ENCODE data around the gene ELOB. TPM values are rescaled to one million over a fixed set of nuclear protein-coding genes. Genes with fewer than 3 reads are reported as not detected.

The ELOB gene
- total RNA-seq, 2 experiments from 2014 or later = 267 to 291 TPM

- Mint-ChIP-seq H3K36me3 (no peaks in the 10 kb centered on the region), H3K27ac (no peak overlapping the region), H3K4me3 (no peak overlapping the region), H3K9me3 (no peaks in the 10 kb centered on the region), H3K27me3 (peaks cover 25% of the 10 kb centered on the region), H3K4me1 (no peaks in the 10 kb centered on the region)
- DNase-seq = no peak
These were observed 18.5 kb upstream of the ELOB start for GRCh38 chr16:2795395-2796143.

DNA sequence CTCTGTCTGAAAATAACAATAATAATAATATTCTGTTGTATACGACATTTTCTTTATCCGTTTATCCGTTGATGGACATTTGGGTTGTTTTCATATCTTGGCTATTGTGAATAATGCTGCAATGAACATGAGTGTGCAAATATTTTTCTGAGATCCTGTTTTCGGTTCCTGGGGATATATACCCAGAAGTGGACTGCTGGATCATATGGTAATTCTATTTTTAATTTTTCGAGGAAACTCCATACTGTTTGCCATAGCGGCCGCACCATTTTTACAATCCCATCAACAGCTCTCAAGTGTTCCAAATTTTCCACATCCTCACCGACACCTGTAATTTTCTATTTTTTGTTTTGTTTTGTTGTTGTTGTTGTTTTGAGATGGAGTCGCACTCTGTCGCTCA, 15.9 kb upstream of the ELOB start:
- Mint-ChIP-seq H3K9me3 (no peaks in the 10 kb centered on the region), H3K27me3 (peaks cover 29% of the 10 kb centered on the region), H3K36me3 (no peaks in the 10 kb centered on the region)

DNA sequence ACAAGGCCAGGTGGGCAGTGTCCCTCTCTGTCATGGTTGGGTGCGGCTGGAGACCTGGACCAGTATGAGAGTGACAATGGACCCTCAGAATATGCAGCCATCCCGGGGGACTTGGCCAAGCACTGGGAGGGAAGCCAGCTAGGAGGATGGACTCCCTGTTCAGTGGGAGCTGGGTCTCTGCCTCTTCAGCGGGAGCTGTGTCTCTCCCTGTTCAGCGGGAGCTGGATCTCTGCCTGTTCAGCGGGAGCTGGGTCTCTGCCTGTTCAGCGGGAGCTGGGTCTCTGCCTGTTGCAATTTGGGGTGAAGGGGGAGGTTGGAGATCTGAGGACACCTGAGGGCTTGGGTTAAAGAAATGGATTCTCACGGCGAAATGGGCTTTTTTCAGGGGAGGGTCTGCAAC, 14.1 kb upstream of the ELOB start:
- H3K9me3 Mint-ChIP-seq = no peaks in the 10 kb centered on the region

More for the DNA sequence above, 15.9 kb upstream of the ELOB start:
- Mint-ChIP-seq H3K27ac (no peak overlapping the region), H3K4me3 (no peak overlapping the region), H3K4me1 (no peaks in the 10 kb centered on the region)
- no peak for DNase-seq

GRCh38 chr16:2790631-2791030, 13.6 kb upstream of the ELOB start:
- H3K4me3 Mint-ChIP-seq = no peak overlapping the region
- no peak for DNase-seq
- H3K9me3 Mint-ChIP-seq = no peaks in the 10 kb centered on the region
- peaks cover 22% of the 10 kb centered on the region for H3K27me3 Mint-ChIP-seq
- H3K27ac Mint-ChIP-seq = no peak overlapping the region
- peaks cover 8% of the 10 kb centered on the region for H3K4me1 Mint-ChIP-seq
- no peaks in the 10 kb centered on the region for H3K36me3 Mint-ChIP-seq

More for the DNA sequence above, 14.1 kb upstream of the ELOB start:
- H3K27me3 Mint-ChIP-seq = peaks cover 22% of the 10 kb centered on the region
- H3K36me3 Mint-ChIP-seq = no peaks in the 10 kb centered on the region
- no peak for DNase-seq
- peaks cover 2% of the 10 kb centered on the region for H3K4me1 Mint-ChIP-seq
- H3K4me3 Mint-ChIP-seq = no peak overlapping the region
- H3K27ac Mint-ChIP-seq = no peak overlapping the region

DNA sequence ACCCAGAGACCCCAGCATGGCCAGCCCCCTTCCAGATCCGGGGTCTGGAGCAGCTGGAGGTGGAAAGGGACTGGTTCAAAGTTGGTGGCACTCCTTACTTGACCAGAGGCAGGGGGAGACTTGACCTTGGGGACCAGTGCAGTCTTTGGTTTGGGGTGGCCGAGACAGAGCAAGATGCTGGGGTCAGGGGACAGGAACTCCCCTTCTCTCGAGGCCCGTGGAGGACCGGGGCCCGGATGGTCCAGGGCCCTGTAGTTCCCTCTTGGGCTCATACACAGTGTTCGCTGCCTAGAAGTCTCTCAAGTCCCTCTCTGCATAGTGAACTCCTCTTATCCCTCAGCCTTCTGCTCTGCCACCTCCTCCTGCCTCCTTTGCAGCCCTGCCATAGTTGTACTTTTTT, 10.9 kb upstream of the ELOB start:
- Mint-ChIP-seq H3K4me3 (no peak overlapping the region), H3K4me1 (peaks cover 11% of the 10 kb centered on the region), H3K27ac (no peak overlapping the region), H3K9me3 (no peaks in the 10 kb centered on the region), H3K27me3 (peaks cover 12% of the 10 kb centered on the region), H3K36me3 (no peaks in the 10 kb centered on the region)
- DNase-seq = no peak

GRCh38 chr16:2787406-2787805, 10.3 kb upstream of the ELOB start, which contains the start of gene PRSS33:
TSS of gene PRSS33 (minus strand) at chr16:2787560. CDS start at chr16:2786547, 1,013 bp downstream.
- Mint-ChIP-seq H3K27me3 (peaks cover 12% of the 10 kb centered on the region), H3K9me3 (no peaks in the 10 kb centered on the region), H3K36me3 (no peaks in the 10 kb centered on the region), H3K4me1 (peaks cover 11% of the 10 kb centered on the region), H3K27ac (no peak within 1 kb of the TSS), H3K4me3 (peak within 1 kb of the TSS; percentile 64)
- DNase-seq = no peak

DNA sequence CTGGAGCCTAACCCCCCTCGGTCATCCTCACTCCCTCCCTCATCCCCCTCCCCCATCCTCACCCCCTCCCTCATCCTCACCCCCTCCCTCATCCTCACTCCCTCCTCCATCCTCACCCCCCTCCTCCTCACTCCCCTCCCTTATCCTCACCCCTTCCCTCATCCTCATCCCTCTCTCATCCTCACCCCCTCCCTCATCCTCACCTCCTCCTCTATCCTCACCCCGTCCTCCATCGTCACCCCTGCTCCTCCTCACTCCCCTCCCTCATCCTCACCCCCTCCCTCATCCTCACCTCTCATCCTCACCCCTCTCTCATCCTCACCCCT, 9.7 kb upstream of the ELOB start:
- no peak overlapping the region for H3K27ac Mint-ChIP-seq
- no peaks in the 10 kb centered on the region for H3K36me3 Mint-ChIP-seq
- peaks cover 12% of the 10 kb centered on the region for H3K27me3 Mint-ChIP-seq
- H3K4me3 Mint-ChIP-seq = peak overlapping the region; percentile 64
- DNase-seq = no peak
- H3K9me3 Mint-ChIP-seq = no peaks in the 10 kb centered on the region
- H3K4me1 Mint-ChIP-seq = peaks cover 11% of the 10 kb centered on the region

DNA sequence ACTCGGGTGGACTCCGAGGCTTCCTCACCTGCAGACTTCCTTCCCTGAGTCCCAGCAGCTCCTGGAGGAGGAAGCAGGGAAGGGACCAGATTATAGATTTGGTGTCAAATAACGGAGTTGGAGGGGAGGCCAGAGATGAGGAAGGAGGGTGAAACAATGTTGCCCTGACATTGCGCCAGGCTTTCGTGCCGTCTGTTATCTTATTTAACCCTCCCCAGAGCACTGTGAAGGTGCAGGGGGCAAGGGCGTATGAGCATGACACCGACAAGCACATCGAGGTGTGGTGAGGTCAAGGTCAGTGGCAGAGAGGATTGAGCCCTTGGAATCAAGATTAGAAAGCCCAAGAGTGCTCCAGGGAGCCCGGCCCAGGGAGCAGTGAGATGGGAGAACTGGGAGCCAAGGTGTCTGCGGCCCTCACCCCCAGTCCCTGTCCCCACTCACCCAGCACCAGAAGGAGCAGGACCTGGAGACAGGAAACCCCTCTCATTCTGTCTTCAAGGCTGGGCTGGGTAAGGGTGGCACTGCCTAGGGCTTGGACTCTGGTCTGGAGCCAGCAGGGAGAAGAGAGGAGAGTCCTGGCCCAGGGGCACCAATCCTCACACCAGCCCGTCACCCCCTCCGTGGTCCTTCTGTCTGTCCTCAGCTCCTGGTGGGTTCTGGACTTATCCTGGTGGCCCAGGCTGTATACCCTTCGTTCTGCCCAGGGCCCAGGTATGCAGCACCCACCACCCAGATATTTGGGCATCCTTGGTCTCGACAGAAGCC, 9.2 kb upstream of the ELOB start:
- Mint-ChIP-seq H3K4me3 (peak overlapping the region; percentile 64), H3K27ac (peak overlapping the region; percentile 56), H3K36me3 (no peaks in the 10 kb centered on the region), H3K4me1 (peaks cover 11% of the 10 kb centered on the region), H3K27me3 (peaks cover 9% of the 10 kb centered on the region), H3K9me3 (no peaks in the 10 kb centered on the region)
- DNase-seq = no peak

DNA sequence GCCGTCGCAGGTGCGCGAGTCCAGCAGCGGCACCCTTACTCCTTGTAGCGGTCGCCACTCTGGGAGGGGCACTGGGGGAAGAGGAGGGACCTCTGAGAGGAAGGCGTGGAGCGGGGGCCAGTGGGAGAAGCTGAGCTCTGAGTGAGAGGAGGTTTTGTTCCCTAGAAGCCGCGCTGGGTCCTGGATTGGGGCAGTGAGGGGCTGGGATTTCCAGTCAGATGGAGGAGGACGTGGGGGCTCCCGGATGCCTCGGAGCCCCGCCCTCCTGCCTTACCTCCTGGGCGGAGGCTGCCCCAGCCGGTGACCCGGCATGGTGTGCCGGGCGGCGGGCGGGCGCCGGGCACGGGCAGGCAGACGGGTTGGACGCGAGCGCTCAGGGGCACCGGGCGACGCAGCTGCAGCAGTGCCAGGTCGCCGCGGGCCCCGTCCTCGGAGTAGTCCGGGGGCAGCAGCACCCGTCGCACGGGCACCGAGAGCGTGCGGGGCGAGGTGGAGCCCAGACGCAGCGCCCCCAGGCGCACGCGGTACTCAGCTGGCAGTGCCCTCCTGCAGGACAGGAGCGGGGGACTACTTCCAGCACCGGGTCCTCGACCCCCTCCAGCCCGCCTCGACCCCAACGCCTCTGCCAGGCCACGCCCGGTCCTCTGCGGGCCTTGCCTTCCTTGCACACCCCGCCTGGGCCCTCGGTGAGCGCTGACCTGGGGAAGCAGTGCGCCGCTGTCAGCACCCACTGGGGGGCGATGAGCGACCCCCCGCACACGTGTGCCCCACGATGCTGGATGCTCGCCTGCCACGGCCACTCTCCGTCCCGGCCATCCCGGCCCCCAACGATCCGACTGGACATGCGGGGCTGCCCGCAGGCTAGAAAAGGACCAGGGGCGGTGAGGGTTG, 8.3 kb upstream of the ELOB start:
- Mint-ChIP-seq H3K27ac (peak overlapping the region; percentile 78), H3K27me3 (peaks cover 4% of the 10 kb centered on the region), H3K36me3 (no peaks in the 10 kb centered on the region), H3K4me1 (peaks cover 11% of the 10 kb centered on the region), H3K4me3 (peak overlapping the region; percentile 82), H3K9me3 (no peaks in the 10 kb centered on the region)
- peak; percentile 60 for DNase-seq

DNA sequence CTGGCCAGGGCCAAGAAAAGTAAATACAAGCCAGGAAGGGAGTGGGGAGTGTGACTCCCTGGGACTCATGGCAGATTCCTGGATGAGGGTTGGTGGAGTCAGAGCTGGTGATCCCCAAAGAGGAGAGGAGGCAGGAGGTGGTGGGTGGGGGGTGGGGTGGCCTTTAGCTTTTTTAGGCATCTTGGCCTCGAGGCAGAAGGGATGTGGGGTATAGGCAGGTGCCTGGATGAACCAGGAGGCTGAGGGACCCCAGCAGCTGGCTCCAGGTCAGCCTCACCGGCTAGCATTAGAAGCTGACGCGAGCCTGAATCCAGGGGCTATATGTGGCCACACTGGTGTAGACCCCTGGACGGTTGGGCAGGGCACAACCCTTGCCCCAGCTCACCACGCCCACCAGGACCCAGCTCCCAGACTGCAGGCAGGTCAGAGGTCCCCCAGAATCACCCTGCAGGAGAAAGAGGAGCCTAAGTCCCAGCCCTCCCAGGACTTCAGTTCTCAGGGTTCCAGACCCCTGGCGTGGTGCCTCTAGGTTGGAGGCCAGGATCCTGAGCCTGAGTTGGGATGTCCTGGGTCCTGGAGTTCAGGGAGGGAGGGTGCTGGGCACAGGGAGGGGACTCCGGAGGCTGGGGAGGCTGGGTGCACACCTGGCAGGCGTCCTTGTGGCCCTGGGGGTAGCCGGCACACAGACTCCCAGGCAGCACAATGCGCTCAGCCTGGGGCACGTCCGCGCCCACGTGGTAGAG, 7.4 kb upstream of the ELOB start:
- H3K36me3 Mint-ChIP-seq = no peaks in the 10 kb centered on the region
- no peak for DNase-seq
- peak overlapping the region; percentile 78 for H3K27ac Mint-ChIP-seq
- H3K27me3 Mint-ChIP-seq = peaks cover 2% of the 10 kb centered on the region
- H3K4me3 Mint-ChIP-seq = peak overlapping the region; percentile 82
- peaks cover 11% of the 10 kb centered on the region for H3K4me1 Mint-ChIP-seq
- H3K9me3 Mint-ChIP-seq = no peaks in the 10 kb centered on the region

DNA sequence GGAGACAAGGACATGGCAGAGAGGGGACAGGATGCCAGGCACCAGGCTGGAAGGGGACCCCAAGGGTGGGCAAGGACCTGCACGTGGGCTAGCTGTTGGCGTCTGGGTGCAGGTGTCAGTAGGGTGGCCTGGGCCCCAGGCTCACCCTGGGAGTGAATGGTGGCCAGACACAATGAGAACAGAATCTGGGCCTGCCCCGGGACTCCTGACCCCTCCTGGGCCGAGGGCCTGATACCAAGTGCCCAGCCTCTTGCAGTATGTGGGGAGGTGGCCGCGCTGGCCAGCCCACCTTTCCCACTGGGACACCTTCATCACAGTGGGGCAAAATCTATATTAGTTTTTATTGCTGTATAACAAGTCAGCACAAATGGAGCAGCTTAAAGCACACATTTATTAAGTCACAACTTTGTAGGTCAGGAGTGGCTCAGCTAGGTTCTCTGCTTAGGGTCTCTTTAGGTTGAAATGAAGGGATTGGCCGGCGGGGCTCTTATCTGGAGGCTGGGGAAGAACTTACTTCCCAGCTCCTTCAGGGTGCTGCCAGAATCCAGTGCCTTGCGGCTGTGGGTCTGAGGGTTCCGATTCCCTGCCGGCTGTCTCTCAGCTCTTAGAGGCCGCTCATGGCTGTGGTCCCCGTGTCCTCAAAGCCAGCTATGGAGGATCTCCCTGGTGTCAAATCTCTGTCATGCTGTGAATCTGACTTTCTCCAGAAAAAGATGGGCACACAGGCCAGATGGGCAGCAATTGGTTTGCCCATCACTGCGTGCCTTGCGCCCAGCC, 6.7 kb upstream of the ELOB start:
- peaks cover 13% of the 10 kb centered on the region for H3K4me1 Mint-ChIP-seq
- H3K27ac Mint-ChIP-seq = peak overlapping the region; percentile 62
- DNase-seq = no peak
- peaks cover under 1% of the 10 kb centered on the region for H3K36me3 Mint-ChIP-seq
- no peaks in the 10 kb centered on the region for H3K9me3 Mint-ChIP-seq
- H3K4me3 Mint-ChIP-seq = peak overlapping the region; percentile 64
- no peaks in the 10 kb centered on the region for H3K27me3 Mint-ChIP-seq

DNA sequence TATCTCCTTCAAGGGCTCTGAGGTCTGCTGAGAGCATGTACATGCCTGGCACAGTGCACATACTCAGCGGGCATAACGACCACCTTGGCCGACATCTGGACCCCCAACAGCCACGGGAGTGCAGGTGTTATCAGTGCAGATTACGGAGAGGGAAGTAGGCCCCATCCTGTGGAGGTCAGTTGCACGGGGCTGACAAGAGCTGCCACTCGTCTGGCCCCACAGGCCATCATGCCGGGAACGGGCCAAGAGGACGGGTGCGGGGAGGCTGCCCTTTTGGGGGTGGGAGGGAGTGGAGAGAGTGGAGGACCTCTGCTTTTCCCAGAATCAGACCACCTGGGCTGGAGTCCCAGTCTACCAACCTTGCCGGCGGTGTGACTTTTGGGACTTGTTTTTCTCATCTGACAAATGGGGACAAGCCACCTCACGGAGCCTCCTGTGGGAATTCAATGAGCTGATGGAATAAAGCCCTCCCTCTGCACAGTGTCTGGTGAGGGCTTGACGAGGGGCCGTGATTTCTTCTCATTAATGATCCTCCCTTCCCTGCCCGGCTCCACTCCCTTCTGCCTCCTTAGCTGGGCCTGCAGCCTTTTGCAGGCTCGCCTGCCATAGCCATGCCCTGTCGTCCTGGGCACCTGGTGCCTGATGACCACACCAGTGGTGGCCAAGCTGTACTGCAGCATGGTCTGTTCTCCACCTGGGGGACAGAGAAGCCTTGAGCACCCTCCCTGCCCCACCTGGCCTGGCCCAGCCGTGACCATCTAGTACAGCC, 5.7 kb upstream of the ELOB start:
- H3K36me3 Mint-ChIP-seq = peaks cover 8% of the 10 kb centered on the region
- H3K27me3 Mint-ChIP-seq = no peaks in the 10 kb centered on the region
- H3K27ac Mint-ChIP-seq = no peak overlapping the region
- peaks cover 23% of the 10 kb centered on the region for H3K4me1 Mint-ChIP-seq
- no peaks in the 10 kb centered on the region for H3K9me3 Mint-ChIP-seq
- DNase-seq = no peak
- H3K4me3 Mint-ChIP-seq = no peak overlapping the region

Data from activated naive CD8-positive, alpha-beta T cell treated with anti-CD3 and anti-CD28 coated beads for 36 hours (primary cell).